ENCODE results near the gene P4HA2.

DNA sequence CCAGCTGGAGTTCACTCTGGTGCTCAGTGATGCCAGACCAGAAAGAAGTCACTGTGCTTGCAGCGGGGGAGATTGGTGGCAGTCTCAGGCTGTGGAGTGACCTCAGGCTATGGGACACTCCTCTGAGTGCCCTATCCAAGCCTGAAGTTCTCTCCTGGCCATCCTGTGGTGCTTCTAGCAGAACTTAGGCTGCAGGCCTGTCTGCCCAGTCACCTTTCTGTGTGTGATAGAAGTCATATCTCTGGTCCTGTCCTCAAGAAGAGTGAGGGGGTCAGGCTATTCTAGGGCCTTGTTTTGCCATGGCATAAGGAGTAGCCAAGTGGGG, 39.1 kb upstream of the P4HA2 start:
- TF ChIP-seq, protein P1, sequence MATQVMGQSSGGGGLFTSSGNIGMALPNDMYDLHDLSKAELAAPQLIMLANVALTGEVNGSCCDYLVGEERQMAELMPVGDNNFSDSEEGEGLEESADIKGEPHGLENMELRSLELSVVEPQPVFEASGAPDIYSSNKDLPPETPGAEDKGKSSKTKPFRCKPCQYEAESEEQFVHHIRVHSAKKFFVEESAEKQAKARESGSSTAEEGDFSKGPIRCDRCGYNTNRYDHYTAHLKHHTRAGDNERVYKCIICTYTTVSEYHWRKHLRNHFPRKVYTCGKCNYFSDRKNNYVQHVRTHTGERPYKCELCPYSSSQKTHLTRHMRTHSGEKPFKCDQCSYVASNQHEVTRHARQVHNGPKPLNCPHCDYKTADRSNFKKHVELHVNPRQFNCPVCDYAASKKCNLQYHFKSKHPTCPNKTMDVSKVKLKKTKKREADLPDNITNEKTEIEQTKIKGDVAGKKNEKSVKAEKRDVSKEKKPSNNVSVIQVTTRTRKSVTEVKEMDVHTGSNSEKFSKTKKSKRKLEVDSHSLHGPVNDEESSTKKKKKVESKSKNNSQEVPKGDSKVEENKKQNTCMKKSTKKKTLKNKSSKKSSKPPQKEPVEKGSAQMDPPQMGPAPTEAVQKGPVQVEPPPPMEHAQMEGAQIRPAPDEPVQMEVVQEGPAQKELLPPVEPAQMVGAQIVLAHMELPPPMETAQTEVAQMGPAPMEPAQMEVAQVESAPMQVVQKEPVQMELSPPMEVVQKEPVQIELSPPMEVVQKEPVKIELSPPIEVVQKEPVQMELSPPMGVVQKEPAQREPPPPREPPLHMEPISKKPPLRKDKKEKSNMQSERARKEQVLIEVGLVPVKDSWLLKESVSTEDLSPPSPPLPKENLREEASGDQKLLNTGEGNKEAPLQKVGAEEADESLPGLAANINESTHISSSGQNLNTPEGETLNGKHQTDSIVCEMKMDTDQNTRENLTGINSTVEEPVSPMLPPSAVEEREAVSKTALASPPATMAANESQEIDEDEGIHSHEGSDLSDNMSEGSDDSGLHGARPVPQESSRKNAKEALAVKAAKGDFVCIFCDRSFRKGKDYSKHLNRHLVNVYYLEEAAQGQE (IDR thresholded peaks at IDR 0.05; ENCODE audit: insufficient read depth in 1 of 2, low read depth in 2 of 2, low read length in 2 of 2): no peak
- TF ChIP-seq POLR2AphosphoS5 (IDR thresholded peaks at IDR 0.05; ENCODE audit: low read depth, low read length): no peak
- TF ChIP-seq TAF1 (IDR thresholded peaks at IDR 0.05; ENCODE audit: borderline replicate concordance, insufficient read depth, low read length): no peak
- no peak for TF ChIP-seq SIN3A (IDR thresholded peaks at IDR 0.05; ENCODE audit: borderline replicate concordance, insufficient read depth, low read length)
- no peak for TF ChIP-seq FOXP2 (optimal IDR thresholded peaks at IDR 0.05; ENCODE audit: borderline replicate concordance, extremely low read depth, extremely low read length, insufficient read depth)
